ENCODE data around the gene LCTL. TPM values are rescaled to one million over a fixed set of nuclear protein-coding genes. Genes with fewer than 3 reads are reported as not detected.

Gene LCTL
- total RNA-seq: not detected in 2 replicates

DNA sequence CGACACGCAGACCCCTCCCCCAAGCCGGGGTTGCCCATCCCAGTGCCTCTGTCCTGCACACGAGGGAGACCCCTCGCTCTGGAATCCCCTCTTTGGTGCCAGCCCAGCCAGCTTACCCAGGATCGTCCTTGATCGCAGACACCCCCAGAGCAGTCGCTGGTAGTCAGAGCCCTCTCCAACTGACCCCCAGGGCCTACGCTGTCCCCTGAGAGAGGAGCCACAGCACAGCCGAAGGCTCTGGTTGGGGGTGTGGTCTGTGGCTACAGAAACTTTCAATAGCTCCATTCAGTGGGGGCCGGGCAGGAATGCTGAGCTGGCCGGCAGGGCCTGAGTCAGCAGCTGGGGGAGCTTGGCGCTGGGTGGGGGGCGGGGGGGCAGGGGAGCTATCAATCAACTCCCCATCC, at the start of gene LCTL:
LCTL (minus strand) TSS at position 258 of the 404 bp plus-strand sequence. CDS start 633 bp downstream, outside the sequence.

GRCh38 chr15:66504563-66505429, 61.0 kb downstream of the LCTL start, which contains the start of the genes RPL4 and ZWILCH:
RPL4 (minus strand) TSS chr15:66504855; CDS start chr15:66504790, 65 bp downstream.
ZWILCH (plus strand) TSS chr15:66505326; CDS start chr15:66505339, 13 bp downstream.

Other genes starting within 250 kb of the LCTL start
- gene TIPIN, start 209.3 kb downstream of the LCTL start, total RNA-seq: 11.7 and 12.2 TPM in 2 replicates
- gene MAP2K1, start 179.1 kb downstream of the LCTL start, total RNA-seq: 51.0 and 56.9 TPM in 2 replicates
- gene SNAPC5, start 68.2 kb downstream of the LCTL start, total RNA-seq: 22.5 and 28.0 TPM in 2 replicates
- gene RPL4, start 61.1 kb downstream of the LCTL start, total RNA-seq: 3,625 and 4,135 TPM in 2 replicates
- gene ZWILCH, start 60.7 kb downstream of the LCTL start, total RNA-seq: 42.6 and 55.8 TPM in 2 replicates
- 24.8 and 25.6 TPM in 2 replicates for gene SMAD6, start 136.2 kb upstream of the LCTL start, total RNA-seq

Measured in mammary microvascular endothelial cell (primary cell).